ENCODE results near the gene KLF11.
"Not testable (repeated sequence)": the region's sequence is repeated elsewhere in the genome, so short reads cannot be mapped to it uniquely, and the experiment has no call there.

GRCh38 chr2:10010861-10011605 lies 32.3 kb upstream of the KLF11 start:
- TF ChIP-seq POLR2A (IDR thresholded peaks at IDR 0.05; ENCODE audit: low read depth, low read length); TAF1 (IDR thresholded peaks at IDR 0.05; ENCODE audit: borderline replicate concordance, low read depth, low read length): not testable (repeated sequence)
